KMS-11 (cell line): ENCODE results near the gene GPHN.

Experiments used
- H2AFZ ChIP-seq: fragments of 200-600 bp; sonication (generic); 2 replicates; pipeline ENCODE4 v1.6.1; 2016; ENCODE audit warnings: antibody characterized with exemption, mixed run types, low read depth
- H3K27ac ChIP-seq: fragments of 200-600 bp; sonication (generic); 2 replicates; pipeline ENCODE4 v1.6.1; 2016; ENCODE audit warnings: mild to moderate bottlenecking, mixed run types
- H3K27me3 ChIP-seq: fragments of 200-600 bp; sonication (generic); 2 replicates; pipeline ENCODE4 v1.6.1; 2017; ENCODE audit warnings: mild to moderate bottlenecking, low read depth, mixed run types, moderate library complexity; ENCODE audit not compliant: insufficient read depth
- H3K36me3 ChIP-seq: fragments of 200-600 bp; sonication (generic); 2 replicates; pipeline ENCODE4 v1.6.1; 2017; ENCODE audit warnings: mild to moderate bottlenecking, mixed run types; ENCODE audit not compliant: insufficient read depth
- H3K4me1 ChIP-seq: fragments of 200-600 bp; sonication (generic); 2 replicates; pipeline ENCODE4 v1.6.1; 2016; ENCODE audit warnings: mild to moderate bottlenecking, low read depth, mixed run types; ENCODE audit not compliant: poor library complexity, severe bottlenecking
- H3K4me2 ChIP-seq: fragments of 200-600 bp; sonication (generic); 2 replicates; pipeline ENCODE4 v1.7.0; 2016; ENCODE audit warnings: mild to moderate bottlenecking, mixed run types
- H3K4me3 ChIP-seq: fragments of 200-600 bp; sonication (generic); IDR thresholded peaks from 2 replicates; pipeline ENCODE4 v1.6.1; 2017; ENCODE audit warnings: low read depth, low read length, mixed read lengths; ENCODE audit not compliant: insufficient read depth
- H3K79me2 ChIP-seq: fragments of 200-600 bp; sonication (generic); 2 replicates; pipeline ENCODE4 v1.6.1; 2016; ENCODE audit warnings: low read depth, mixed run types; ENCODE audit not compliant: insufficient read depth
- H3K9ac ChIP-seq: fragments of 200-600 bp; sonication (generic); 2 replicates; pipeline ENCODE4 v1.6.1; 2016; ENCODE audit warnings: mild to moderate bottlenecking, mixed run types
- H4K20me1 ChIP-seq: fragments of 200-600 bp; sonication (generic); 2 replicates; pipeline ENCODE4 v1.6.1; 2016; ENCODE audit warnings: mild to moderate bottlenecking, mixed run types; ENCODE audit not compliant: insufficient read depth
- TF ChIP-seq, protein P1 (sequence below): fragments of 200-600 bp; sonication (generic); conservative IDR thresholded peaks from 2 replicates; pipeline ENCODE4 v1.6.1; 2017; ENCODE audit warnings: low read depth, mild to moderate bottlenecking, antibody characterized with exemption, low read length, moderate library complexity, mixed read lengths

GPHN gene

DNA sequence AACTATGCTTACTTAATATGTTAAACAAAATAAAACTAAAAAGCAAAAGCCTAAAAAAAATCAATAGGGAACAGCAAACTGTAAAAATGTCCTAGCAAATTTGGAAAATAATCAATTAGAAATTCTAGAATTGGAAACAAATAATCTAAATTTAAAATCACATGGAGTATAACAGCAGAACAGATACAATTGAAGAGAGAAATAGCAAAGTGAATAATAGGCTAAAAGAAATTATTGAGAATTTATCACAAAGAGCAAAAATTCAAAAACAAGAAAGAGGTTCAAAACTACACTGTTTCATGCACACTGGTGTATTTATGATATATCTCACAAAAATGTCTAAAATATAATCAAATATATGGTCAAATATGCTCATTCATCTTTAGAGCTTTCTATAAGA, 231.9 kb downstream of the GPHN start:
- Histone ChIP-seq H3K36me3 (no peaks in the 10 kb centered on the region), H3K79me2 (no peaks in the 10 kb centered on the region), H3K27me3 (no peaks in the 10 kb centered on the region), H3K9ac (no peak overlapping the region), H3K4me1 (peaks cover 1% of the 10 kb centered on the region), H4K20me1 (no peaks in the 10 kb centered on the region), H3K4me2 (no peak overlapping the region), H3K4me3 (no peak overlapping the region), H3K27ac (no peak overlapping the region), H2AFZ (no peak overlapping the region)
- TF ChIP-seq, protein P1, sequence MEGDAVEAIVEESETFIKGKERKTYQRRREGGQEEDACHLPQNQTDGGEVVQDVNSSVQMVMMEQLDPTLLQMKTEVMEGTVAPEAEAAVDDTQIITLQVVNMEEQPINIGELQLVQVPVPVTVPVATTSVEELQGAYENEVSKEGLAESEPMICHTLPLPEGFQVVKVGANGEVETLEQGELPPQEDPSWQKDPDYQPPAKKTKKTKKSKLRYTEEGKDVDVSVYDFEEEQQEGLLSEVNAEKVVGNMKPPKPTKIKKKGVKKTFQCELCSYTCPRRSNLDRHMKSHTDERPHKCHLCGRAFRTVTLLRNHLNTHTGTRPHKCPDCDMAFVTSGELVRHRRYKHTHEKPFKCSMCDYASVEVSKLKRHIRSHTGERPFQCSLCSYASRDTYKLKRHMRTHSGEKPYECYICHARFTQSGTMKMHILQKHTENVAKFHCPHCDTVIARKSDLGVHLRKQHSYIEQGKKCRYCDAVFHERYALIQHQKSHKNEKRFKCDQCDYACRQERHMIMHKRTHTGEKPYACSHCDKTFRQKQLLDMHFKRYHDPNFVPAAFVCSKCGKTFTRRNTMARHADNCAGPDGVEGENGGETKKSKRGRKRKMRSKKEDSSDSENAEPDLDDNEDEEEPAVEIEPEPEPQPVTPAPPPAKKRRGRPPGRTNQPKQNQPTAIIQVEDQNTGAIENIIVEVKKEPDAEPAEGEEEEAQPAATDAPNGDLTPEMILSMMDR = no peak

DNA sequence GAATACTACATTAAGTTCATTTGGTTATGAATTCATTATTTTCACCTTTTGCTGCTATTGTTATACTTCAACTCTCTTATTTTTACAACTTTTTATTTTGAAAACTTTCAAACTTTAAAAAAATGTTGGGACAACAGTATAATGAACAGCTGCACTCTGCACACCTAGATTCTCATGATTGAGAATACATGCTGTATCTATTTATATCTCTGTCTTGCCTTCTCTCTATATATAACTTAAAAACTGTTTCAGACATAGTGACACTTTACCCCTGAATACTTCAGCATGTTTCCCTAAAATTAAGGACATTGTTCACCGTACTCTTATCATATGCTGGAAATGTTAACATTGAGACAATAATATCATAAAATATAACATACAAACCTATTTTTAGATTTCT, 237.1 kb downstream of the GPHN start:
- Histone ChIP-seq H3K36me3 (no peaks in the 10 kb centered on the region), H3K4me2 (no peak overlapping the region), H3K27ac (no peak overlapping the region), H4K20me1 (no peaks in the 10 kb centered on the region), H3K4me3 (no peak overlapping the region), H3K27me3 (no peaks in the 10 kb centered on the region), H3K9ac (no peak overlapping the region; the same call in 1 of the 2 replicates), H2AFZ (no peak overlapping the region), H3K4me1 (peaks cover 6% of the 10 kb centered on the region), H3K79me2 (no peaks in the 10 kb centered on the region)
- TF ChIP-seq, protein P1 = no peak

- H3K4me2 ChIP-seq = no peak overlapping the region
- H2AFZ ChIP-seq = no peak overlapping the region
- peaks cover 6% of the 10 kb centered on the region for H3K4me1 ChIP-seq
- H3K27me3 ChIP-seq = no peaks in the 10 kb centered on the region
- no peaks in the 10 kb centered on the region for H4K20me1 ChIP-seq
- H3K4me3 ChIP-seq = no peak overlapping the region
- H3K36me3 ChIP-seq = no peaks in the 10 kb centered on the region
- H3K79me2 ChIP-seq = no peaks in the 10 kb centered on the region
- H3K9ac ChIP-seq = no peak overlapping the region
- TF ChIP-seq, protein P1 = peak; percentile 50
- H3K27ac ChIP-seq = no peak overlapping the region
Observed at GRCh38 chr14:66746316-66747006, 238.5 kb downstream of the GPHN start.

- Histone ChIP-seq H3K36me3 (no peaks in the 10 kb centered on the region), H2AFZ (no peak overlapping the region), H3K27me3 (no peaks in the 10 kb centered on the region), H4K20me1 (no peaks in the 10 kb centered on the region), H3K9ac (no peak overlapping the region), H3K27ac (no peak overlapping the region), H3K4me2 (no peak overlapping the region), H3K4me1 (no peaks in the 10 kb centered on the region), H3K79me2 (no peaks in the 10 kb centered on the region), H3K4me3 (no peak overlapping the region)
- TF ChIP-seq, protein P1 = no peak
Observed at GRCh38 chr14:66752109-66752508, 244.2 kb downstream of the GPHN start.
